HepG2 (cell line): ENCODE results near the gene SNRPD3. TPM values are rescaled to one million over a fixed set of nuclear protein-coding genes. Genes with fewer than 3 reads are reported as not detected.

Source experiments
- ASH2L ChIP-seq: fragments of 300-600, 200-600 bp; sonication (generic); IDR thresholded peaks from 2 replicates; pipeline ENCODE4 v1.7.0; 2017; ENCODE audit warnings: low read depth, mild to moderate bottlenecking, moderate library complexity, mixed read lengths, low read length; ENCODE audit not compliant: insufficient read length
- CREM ChIP-seq, 2 experiments: sonication (generic) in 1 of 2; formaldehyde crosslinking in 1 of 2; IDR thresholded peaks; 2 replicates each; pipeline versions ENCODE4 v1.4.0 to v1.6.1; 2016 to 2020; ENCODE audit warnings: antibody characterized with exemption in 1 of 2, mild to moderate bottlenecking in 1 of 2, missing genetic modification reagents in 1 of 2
- FOXM1 ChIP-seq: sonication (generic); formaldehyde crosslinking; IDR thresholded peaks from 2 replicates; pipeline ENCODE4 v1.5.0; 2020; ENCODE audit warnings: missing genetic modification reagents
- GTF3A ChIP-seq: sonication (generic); formaldehyde crosslinking; conservative IDR thresholded peaks from 2 replicates; pipeline ENCODE4 v1.4.0; 2020; ENCODE audit warnings: mild to moderate bottlenecking, missing genetic modification reagents
- KAT7 ChIP-seq: IDR thresholded peaks from 2 replicates; pipeline ENCODE4 v1.6.1; 2018; ENCODE audit warnings: borderline replicate concordance, missing compliant biosample characterization
- KLF13 ChIP-seq: sonication (generic); formaldehyde crosslinking; IDR thresholded peaks from 2 replicates; pipeline ENCODE4 v1.4.0; 2020; ENCODE audit warnings: mild to moderate bottlenecking, missing genetic modification reagents
- KLF15 ChIP-seq: sonication (generic); formaldehyde crosslinking; IDR thresholded peaks from 2 replicates; pipeline ENCODE4 v1.8.1; 2023; ENCODE audit warnings: borderline replicate concordance, mild to moderate bottlenecking, inconsistent platforms, missing genetic modification reagents, mixed read lengths
- KLF6 ChIP-seq: IDR thresholded peaks from 2 replicates; pipeline ENCODE4 v1.8.0; 2016; ENCODE audit warnings: missing biosample characterization, missing genetic modification reagents
- KMT2A ChIP-seq: sonication (generic); formaldehyde crosslinking; IDR thresholded peaks from 2 replicates; pipeline ENCODE4 v1.4.0; 2020; ENCODE audit warnings: missing genetic modification reagents
- LCORL ChIP-seq, 2 experiments: fragments of 450-650 bp in 1 of 2; sonication (generic) in 1 of 2; formaldehyde crosslinking in 1 of 2; IDR thresholded peaks; 2 replicates each; pipeline versions ENCODE4 v1.5.0 to v1.6.1; 2017 to 2020; ENCODE audit warnings: antibody characterized with exemption in 1 of 2, missing genetic modification reagents in 1 of 2
- MAZ ChIP-seq, 2 experiments: sonication (generic) in 1 of 2; formaldehyde crosslinking in 1 of 2; IDR thresholded peaks; 2 replicates each; pipeline versions ENCODE4 v1.5.0 to v1.6.1; 2012 to 2020; ENCODE audit warnings: low read depth in 2 of 2, mild to moderate bottlenecking in 2 of 2, borderline replicate concordance in 1 of 2, improper control_type of control experiment in 1 of 2, low read length in 1 of 2, missing genetic modification reagents in 1 of 2, moderate library complexity in 1 of 2
- MBD4 ChIP-seq: IDR thresholded peaks from 2 replicates; pipeline ENCODE4 v1.6.1; 2012; ENCODE audit warnings: low read length, inconsistent platforms, borderline replicate concordance
- MEIS1 ChIP-seq: sonication (generic); formaldehyde crosslinking; IDR thresholded peaks from 2 replicates; pipeline ENCODE4 v1.9.0; 2021; ENCODE audit warnings: mild to moderate bottlenecking, missing genetic modification reagents, moderate library complexity, borderline replicate concordance
- MTA1 ChIP-seq: sonication (generic); formaldehyde crosslinking; IDR thresholded peaks from 2 replicates; pipeline ENCODE4 v1.4.0; 2020; ENCODE audit warnings: missing genetic modification reagents, mild to moderate bottlenecking, borderline replicate concordance
- PHB2 ChIP-seq: fragments of 450-650 bp; IDR thresholded peaks from 2 replicates; pipeline ENCODE4 v1.6.1; 2018; ENCODE audit not compliant: partially characterized antibody
- REL ChIP-seq: sonication (generic); formaldehyde crosslinking; conservative IDR thresholded peaks from 2 replicates; pipeline ENCODE4 v1.8.0; 2022; ENCODE audit warnings: mild to moderate bottlenecking, missing genetic modification reagents, moderate library complexity
- RXRB ChIP-seq: IDR thresholded peaks from 2 replicates; pipeline ENCODE4 v1.6.1; 2016; ENCODE audit warnings: borderline replicate concordance, missing genetic modification reagents, missing compliant biosample characterization
- SIN3A ChIP-seq: IDR thresholded peaks from 2 replicates; pipeline ENCODE4 v1.6.1; 2011; ENCODE audit warnings: low read depth, mild to moderate bottlenecking, control low read depth, low read length, borderline replicate concordance
- ZNF30 ChIP-seq: sonication (generic); formaldehyde crosslinking; IDR thresholded peaks from 2 replicates; pipeline ENCODE4 v1.5.0; 2020; ENCODE audit warnings: mild to moderate bottlenecking, missing genetic modification reagents
- ZNF430 ChIP-seq: sonication (generic); formaldehyde crosslinking; IDR thresholded peaks from 2 replicates; pipeline ENCODE4 v1.9.0; 2021; ENCODE audit warnings: mild to moderate bottlenecking, missing genetic modification reagents
- ZNF598 ChIP-seq: sonication (generic); formaldehyde crosslinking; IDR thresholded peaks from 2 replicates; pipeline ENCODE4 v1.5.1; 2020; ENCODE audit warnings: mild to moderate bottlenecking, missing genetic modification reagents, borderline replicate concordance
- polyA plus RNA-seq, 8 experiments: library from polyadenylated mRNA; depleted of rRNA in 3 of 8; stranded (reverse) in 7 of 8; unstranded in 1 of 8; fragments of >200 nt; fragmentation: Illumina TruSeq in 4 of 8; extraction: Trizol in 4 of 8; gene quantifications; 2 replicates each; pipeline versions ENCODE4 v1.2.1 to v1.2.3, GENCODE V29; 2011 to 2016; ENCODE audit warnings: low read depth in 4 of 8, missing spikeins in 1 of 8, mixed read lengths in 1 of 8; ENCODE audit not compliant: insufficient read depth in 1 of 8
- total RNA-seq, 5 experiments: library from RNA; depleted of rRNA; stranded (reverse); fragments of >200 nt; fragmentation: Illumina TruSeq; extraction: Trizol; gene quantifications; 2 replicates each; pipeline ENCODE4 v1.2.3, GENCODE V29; 2016; ENCODE audit warnings: low read depth in 1 of 5
- TF ChIP-seq, protein P1 (sequence below): sonication (generic); formaldehyde crosslinking; IDR thresholded peaks from 2 replicates; pipeline ENCODE4 v1.4.0; 2020; ENCODE audit warnings: missing genetic modification reagents
- TF ChIP-seq, protein P2 (sequence below): sonication (generic); formaldehyde crosslinking; IDR thresholded peaks from 2 replicates; pipeline ENCODE4 v1.4.0; 2020; ENCODE audit warnings: missing genetic modification reagents
- TF ChIP-seq, protein P3 (sequence below): IDR thresholded peaks from 2 replicates; pipeline ENCODE4 v1.6.1; 2012; ENCODE audit warnings: inconsistent platforms

The SNRPD3 gene
- total and polyA plus RNA-seq, 2 of the 13 experiments (the other 11 are each of a cell fraction or from before 2014, with no cell fraction given), result 110 to 209 TPM

DNA sequence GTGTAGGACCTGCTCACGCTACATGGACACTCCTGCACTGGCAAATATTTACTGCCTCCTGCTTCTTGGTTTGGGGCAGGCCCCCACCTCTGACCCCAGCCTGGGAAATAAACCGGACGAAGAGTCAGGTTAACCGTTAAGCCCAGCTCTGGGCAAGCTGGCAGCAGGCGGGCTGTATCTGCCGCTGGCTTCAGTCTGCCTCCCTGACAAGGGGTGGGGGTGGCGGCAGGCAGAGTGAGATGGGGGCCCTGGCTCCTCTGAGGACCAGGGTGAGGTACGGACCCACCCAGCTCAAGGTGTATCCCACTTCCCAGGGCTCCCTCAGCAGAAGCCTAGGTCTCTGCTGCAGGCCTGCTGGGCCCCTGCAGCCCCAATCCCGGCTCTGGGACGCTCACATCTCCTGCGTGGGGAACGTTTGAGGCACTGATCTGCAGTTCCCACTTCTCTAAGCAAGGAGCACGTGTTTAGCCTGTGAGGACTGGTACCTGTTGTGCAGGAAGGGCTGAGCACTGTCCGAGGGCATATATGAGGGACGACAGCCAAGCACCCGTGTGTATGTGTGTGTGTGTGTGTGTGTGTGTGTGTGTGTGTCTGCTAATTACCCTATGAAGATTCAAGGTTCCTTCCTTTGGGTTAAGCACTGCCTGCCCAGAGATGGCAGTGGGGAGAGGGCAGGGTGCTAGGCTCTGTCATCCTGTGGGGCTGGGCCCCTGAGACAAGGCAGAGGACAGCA lies 38.2 kb downstream of the SNRPD3 start (continued):
- TF ChIP-seq, protein P1, sequence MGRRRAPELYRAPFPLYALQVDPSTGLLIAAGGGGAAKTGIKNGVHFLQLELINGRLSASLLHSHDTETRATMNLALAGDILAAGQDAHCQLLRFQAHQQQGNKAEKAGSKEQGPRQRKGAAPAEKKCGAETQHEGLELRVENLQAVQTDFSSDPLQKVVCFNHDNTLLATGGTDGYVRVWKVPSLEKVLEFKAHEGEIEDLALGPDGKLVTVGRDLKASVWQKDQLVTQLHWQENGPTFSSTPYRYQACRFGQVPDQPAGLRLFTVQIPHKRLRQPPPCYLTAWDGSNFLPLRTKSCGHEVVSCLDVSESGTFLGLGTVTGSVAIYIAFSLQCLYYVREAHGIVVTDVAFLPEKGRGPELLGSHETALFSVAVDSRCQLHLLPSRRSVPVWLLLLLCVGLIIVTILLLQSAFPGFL (CRISPR knock-in tag), result no peak
- TF ChIP-seq KAT7 (no peak), GTF3A (CRISPR knock-in tag) (no peak), ZNF30 (no peak), MBD4 (no peak), MAZ (IDR thresholded peaks at IDR 0.05; ENCODE audit: borderline replicate concordance, low read depth, low read length) (0 out of 2 replicates have a peak, but pooled peaks have one; percentile 17), MAZ (CRISPR knock-in tag; IDR thresholded peaks at IDR 0.05; ENCODE audit: low read depth) (no peak), FOXM1 (no peak), ASH2L (no peak), PHB2 (no peak), CREM (IDR thresholded peaks at IDR 0.05) (no peak), CREM (CRISPR knock-in tag; IDR thresholded peaks at IDR 0.05) (no peak), REL (CRISPR knock-in tag) (no peak), LCORL (IDR thresholded peaks at IDR 0.05) (no peak), LCORL (CRISPR knock-in tag; IDR thresholded peaks at IDR 0.05) (peak; percentile 81; the same call in 1 of the 2 replicates), KLF13 (CRISPR knock-in tag) (no peak), MEIS1 (CRISPR knock-in tag) (no peak), RXRB (CRISPR knock-in tag) (peak; percentile 74), KMT2A (CRISPR knock-in tag) (no peak), SIN3A (peak; percentile 70; the same call in 1 of the 2 replicates), KLF15 (CRISPR knock-in tag) (no peak), MTA1 (CRISPR knock-in tag) (no peak), KLF6 (CRISPR knock-in tag) (no peak), ZNF430 (CRISPR knock-in tag) (no peak), ZNF598 (CRISPR knock-in tag) (no peak)
- TF ChIP-seq, protein P2, sequence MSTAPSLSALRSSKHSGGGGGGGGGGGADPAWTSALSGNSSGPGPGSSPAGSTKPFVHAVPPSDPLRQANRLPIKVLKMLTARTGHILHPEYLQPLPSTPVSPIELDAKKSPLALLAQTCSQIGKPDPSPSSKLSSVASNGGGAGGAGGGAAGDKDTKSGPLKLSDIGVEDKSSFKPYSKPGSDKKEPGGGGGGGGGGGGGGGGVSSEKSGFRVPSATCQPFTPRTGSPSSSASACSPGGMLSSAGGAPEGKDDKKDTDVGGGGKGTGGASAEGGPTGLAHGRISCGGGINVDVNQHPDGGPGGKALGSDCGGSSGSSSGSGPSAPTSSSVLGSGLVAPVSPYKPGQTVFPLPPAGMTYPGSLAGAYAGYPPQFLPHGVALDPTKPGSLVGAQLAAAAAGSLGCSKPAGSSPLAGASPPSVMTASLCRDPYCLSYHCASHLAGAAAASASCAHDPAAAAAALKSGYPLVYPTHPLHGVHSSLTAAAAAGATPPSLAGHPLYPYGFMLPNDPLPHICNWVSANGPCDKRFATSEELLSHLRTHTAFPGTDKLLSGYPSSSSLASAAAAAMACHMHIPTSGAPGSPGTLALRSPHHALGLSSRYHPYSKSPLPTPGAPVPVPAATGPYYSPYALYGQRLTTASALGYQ (CRISPR knock-in tag), result peak; percentile 65; the same call in 1 of the 2 replicates
- TF ChIP-seq, protein P3, sequence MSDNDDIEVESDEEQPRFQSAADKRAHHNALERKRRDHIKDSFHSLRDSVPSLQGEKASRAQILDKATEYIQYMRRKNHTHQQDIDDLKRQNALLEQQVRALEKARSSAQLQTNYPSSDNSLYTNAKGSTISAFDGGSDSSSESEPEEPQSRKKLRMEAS, result peak; percentile 48; the same call in 1 of the 2 replicates
